ENCODE data around the gene STYXL1.

The STYXL1 gene

GRCh38 chr7:76074306-76074971 is 26.6 kb upstream of the STYXL1 start:
- H3K27ac ChIP-seq, result no peak overlapping the region
- TF ChIP-seq, protein P1, sequence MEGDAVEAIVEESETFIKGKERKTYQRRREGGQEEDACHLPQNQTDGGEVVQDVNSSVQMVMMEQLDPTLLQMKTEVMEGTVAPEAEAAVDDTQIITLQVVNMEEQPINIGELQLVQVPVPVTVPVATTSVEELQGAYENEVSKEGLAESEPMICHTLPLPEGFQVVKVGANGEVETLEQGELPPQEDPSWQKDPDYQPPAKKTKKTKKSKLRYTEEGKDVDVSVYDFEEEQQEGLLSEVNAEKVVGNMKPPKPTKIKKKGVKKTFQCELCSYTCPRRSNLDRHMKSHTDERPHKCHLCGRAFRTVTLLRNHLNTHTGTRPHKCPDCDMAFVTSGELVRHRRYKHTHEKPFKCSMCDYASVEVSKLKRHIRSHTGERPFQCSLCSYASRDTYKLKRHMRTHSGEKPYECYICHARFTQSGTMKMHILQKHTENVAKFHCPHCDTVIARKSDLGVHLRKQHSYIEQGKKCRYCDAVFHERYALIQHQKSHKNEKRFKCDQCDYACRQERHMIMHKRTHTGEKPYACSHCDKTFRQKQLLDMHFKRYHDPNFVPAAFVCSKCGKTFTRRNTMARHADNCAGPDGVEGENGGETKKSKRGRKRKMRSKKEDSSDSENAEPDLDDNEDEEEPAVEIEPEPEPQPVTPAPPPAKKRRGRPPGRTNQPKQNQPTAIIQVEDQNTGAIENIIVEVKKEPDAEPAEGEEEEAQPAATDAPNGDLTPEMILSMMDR (IDR thresholded peaks at IDR 0.05), result no peak

DNA sequence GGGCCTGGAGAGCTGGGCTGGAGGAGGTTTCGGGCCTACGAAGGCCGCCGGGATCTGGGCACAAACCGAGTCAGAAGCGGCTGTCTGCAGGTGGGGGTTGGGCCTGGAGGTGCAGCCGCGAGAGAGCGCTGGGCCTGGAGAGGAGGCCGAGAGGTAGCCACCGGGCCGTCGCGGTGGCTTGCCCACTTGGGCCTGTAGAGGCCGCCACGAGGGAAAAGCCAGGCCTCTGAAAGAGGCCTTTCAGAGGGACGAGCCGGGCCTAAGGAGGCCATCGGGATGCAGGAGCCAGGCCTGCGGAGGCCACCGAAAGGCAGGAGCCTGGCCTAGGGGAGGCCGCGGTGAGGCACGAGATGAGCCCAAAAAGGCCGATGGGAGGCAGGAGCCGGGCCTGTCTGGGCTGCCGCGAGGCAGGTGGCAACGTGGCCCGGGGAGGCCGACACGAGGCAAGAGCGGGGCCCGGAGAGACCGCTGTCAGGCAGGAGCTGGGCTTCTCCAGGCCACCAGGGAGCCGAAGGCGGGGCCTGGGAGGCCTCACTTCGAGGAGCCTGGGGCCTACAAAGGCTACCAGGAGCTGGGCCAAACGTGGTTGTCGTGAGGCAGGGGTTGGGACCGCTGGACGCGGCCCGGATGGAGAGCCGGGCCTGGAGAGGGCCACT is 25.7 kb upstream of the STYXL1 start:
- Histone ChIP-seq H3K36me3 (no peaks in the 10 kb centered on the region), H3K9me3 (no peaks in the 10 kb centered on the region), H3K27me3 (no peaks in the 10 kb centered on the region), H3K27ac (no peak overlapping the region), H3K4me3 (ENCODE audit: low read depth in 1 of 2, low read length in 1 of 2) (no peak overlapping the region), H3K4me1 (ENCODE audit: control insufficient read depth in 1 of 2, insufficient read depth in 1 of 2, low read depth in 1 of 2, low read length in 1 of 2) (peaks cover 7 to 20% of the 10 kb centered on the region in 2 experiments)
- TF ChIP-seq, protein P1 (IDR thresholded peaks at IDR 0.05), result no peak

More at GRCh38 chr7:76074306-76074971, 26.6 kb upstream of the STYXL1 start:
- Histone ChIP-seq H3K27me3 (no peaks in the 10 kb centered on the region), H3K4me1 (ENCODE audit: control insufficient read depth in 1 of 2, insufficient read depth in 1 of 2, low read depth in 1 of 2, low read length in 1 of 2) (peaks cover under 1 to 15% of the 10 kb centered on the region in 2 experiments), H3K9me3 (no peaks in the 10 kb centered on the region), H3K4me3 (ENCODE audit: low read depth in 1 of 2, low read length in 1 of 2) (no peak overlapping the region), H3K36me3 (no peaks in the 10 kb centered on the region)

DNA sequence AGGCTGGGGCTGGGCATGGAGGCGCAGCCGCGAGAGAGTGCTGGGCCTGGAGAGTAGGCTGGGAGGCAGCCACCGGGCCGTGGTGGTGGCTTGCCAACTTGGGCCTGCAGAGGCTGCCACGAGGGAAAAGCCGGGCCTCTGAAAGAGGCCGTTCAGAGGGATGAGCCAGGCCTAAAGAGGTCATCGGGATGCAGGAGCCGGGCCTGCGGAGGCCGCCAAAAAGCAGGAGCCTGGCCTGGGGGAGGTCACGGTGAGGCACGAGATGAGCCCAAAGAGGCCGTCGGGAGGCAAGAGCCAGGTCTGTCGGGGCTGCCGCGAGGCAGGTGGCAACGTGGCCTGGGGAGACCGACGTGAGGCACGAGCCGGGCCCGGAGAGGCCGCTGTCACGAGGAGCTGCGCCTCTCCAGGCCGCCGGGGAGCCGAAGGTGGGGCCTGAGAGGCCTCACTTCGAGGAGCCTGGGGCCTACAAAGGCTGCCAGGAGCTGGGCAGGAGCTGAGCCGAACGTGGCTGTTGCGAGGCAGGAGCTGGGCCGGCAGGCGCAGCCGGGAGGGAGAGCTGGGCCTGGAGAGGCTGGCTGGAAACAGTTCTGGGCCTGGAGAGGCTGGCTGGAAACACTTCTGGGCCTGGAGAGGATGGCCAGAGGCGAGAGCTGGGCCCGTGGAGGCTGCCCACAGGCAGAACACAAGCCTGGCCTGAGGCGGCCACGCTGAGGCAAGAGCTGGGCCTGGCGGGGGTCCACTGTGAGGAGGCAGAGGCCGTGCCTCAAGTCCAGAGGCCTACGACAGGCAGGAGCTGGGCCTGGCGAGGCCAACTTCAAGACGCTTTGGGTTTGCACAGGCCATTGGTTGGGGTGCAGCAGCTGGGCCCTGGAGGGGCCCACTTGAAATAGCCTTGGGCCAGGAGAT is 24.7 kb upstream of the STYXL1 start:
- no peak overlapping the region for H3K4me3 ChIP-seq (ENCODE audit: low read depth in 1 of 2, low read length in 1 of 2)
- no peak overlapping the region for H3K27ac ChIP-seq

GRCh38 chr7:76071316-76072242 is 23.8 kb upstream of the STYXL1 start:
- Histone ChIP-seq H3K4me3 (ENCODE audit: low read depth in 1 of 2, low read length in 1 of 2) (no peak overlapping the region), H3K9me3 (no peaks in the 10 kb centered on the region), H3K36me3 (peaks cover 10% of the 10 kb centered on the region), H3K27me3 (no peaks in the 10 kb centered on the region), H3K4me1 (ENCODE audit: control insufficient read depth in 1 of 2, insufficient read depth in 1 of 2, low read depth in 1 of 2, low read length in 1 of 2) (peaks cover 7 to 20% of the 10 kb centered on the region in 2 experiments), H3K27ac (no peak overlapping the region)
- TF ChIP-seq, protein P1 (IDR thresholded peaks at IDR 0.05), result no peak

More for the DNA sequence above, 24.7 kb upstream of the STYXL1 start:
- H3K27me3 ChIP-seq, result no peaks in the 10 kb centered on the region
- TF ChIP-seq, protein P1 (IDR thresholded peaks at IDR 0.05), result no peak
- peaks cover 7 to 20% of the 10 kb centered on the region in 2 experiments for H3K4me1 ChIP-seq (ENCODE audit: control insufficient read depth in 1 of 2, insufficient read depth in 1 of 2, low read depth in 1 of 2, low read length in 1 of 2)
- peaks cover 2% of the 10 kb centered on the region for H3K36me3 ChIP-seq
- H3K9me3 ChIP-seq, result no peaks in the 10 kb centered on the region

GRCh38 chr7:76069238-76069638 is 21.4 kb upstream of the STYXL1 start:
- Histone ChIP-seq H3K4me1 (ENCODE audit: control insufficient read depth in 1 of 2, insufficient read depth in 1 of 2, low read depth in 1 of 2, low read length in 1 of 2) (peaks cover 7 to 20% of the 10 kb centered on the region in 2 experiments), H3K27me3 (no peaks in the 10 kb centered on the region), H3K9me3 (no peaks in the 10 kb centered on the region), H3K36me3 (peaks cover 34% of the 10 kb centered on the region), H3K27ac (no peak overlapping the region), H3K4me3 (ENCODE audit: low read depth in 1 of 2, low read length in 1 of 2) (no peak overlapping the region)
- TF ChIP-seq, protein P1 (IDR thresholded peaks at IDR 0.05), result peak; percentile 19
